CMK (cell line): ENCODE data around the gene IFNA10.
"Not testable (repeated sequence)": the region's sequence is repeated elsewhere in the genome, so short reads cannot be mapped to it uniquely, and the experiment has no call there.

ENCODE experiments used
- DNase-seq: peaks from one replicate; pipeline ENCODE4 v3.0.0-alpha.2; 2010; ENCODE audit warnings: low read depth

The IFNA10 gene

DNA sequence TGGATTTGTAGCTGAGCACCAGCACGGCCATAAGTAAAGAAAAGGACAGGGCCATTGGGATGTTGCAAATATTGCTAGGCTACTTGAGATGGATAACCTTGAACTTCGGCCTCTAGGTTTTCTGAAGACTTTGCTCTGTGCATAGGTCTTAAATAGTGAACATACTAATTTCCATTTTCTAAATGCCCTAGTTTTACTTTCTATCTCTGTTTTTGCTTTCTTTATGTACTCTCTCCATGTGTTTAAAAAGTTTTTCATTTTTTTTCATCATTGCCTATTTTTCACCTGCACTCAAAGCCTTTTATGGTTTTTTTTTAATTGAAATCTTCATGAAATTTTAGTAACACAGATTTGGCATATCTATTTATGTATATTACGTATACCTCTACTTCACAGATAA is at the start of gene IFNA10:
IFNA10 (minus strand) TSS at position 101 of the 400 bp plus-strand sequence; CDS start at position 55, 46 bp downstream.
- DNase-seq: not testable (repeated sequence)

DNA sequence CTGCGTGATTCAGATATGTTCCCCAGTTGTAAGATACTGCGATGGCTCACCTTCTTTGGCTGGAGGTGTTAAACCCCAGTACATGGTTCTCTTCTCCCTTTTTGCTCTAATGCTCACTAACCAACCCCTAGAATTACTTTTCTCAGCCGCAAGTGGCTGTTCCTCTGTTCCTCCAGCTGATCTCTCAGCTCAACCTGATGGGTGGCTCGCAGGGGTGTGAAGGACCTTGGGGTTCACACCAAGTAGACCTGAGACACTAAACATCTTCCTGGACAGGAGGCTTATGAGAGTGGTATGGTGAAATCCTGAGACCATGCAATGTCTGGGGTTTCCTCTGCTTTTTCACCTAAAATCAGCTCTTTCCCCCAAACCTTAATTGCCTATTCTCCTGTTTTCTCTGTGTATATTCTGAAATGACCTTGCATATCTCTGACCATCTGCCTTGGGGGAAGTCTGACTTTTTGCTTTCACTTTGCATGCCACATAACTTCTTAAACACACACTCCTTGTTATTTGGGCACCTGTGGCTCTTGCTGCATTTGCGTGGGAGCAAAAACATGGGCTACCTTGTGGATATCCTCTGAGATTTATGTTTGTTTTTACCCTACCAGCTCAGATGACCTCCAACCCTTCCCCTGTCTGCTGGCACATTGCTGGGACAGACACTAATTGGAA is 48.7 kb upstream of the IFNA10 start:
- no peak for DNase-seq

DNA sequence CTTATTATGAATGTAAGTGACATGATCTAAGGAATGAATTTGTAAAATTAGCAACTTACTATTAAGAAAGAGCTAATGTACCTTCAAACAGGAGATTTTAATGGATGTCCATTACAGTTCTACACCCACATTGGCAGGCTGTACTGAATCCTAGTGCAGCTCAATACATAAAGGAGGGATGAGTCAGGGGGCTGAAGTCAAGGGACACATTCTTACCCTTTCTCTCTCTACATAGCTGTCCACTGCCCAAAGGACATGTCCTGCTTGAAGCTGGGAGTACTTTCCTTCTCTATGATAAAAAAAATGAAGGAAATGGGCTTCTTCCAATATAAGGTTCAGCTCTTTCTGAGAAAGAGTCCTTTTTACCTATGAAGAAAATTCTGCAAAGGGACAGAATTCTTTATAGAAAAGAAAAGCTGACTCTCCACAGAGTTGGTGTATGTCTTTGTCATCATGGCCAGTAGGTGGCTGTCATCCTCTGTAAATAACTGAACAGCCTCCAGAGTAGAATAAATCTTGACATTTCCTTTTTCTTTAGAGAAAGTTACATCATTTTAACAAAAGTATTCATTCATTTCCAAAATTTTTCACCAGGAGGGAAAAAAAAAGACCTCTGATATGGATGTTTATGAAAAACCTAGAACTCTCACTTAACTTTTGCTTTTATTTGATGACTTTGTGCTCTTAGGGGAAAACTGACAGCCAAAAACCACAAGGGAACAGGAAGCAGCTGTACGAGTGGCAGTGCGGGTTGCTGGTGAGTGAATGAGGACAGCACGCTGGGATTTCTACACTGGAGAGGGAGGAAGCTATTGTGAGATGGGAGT is 46.0 kb upstream of the IFNA10 start:
- DNase-seq: no peak

DNA sequence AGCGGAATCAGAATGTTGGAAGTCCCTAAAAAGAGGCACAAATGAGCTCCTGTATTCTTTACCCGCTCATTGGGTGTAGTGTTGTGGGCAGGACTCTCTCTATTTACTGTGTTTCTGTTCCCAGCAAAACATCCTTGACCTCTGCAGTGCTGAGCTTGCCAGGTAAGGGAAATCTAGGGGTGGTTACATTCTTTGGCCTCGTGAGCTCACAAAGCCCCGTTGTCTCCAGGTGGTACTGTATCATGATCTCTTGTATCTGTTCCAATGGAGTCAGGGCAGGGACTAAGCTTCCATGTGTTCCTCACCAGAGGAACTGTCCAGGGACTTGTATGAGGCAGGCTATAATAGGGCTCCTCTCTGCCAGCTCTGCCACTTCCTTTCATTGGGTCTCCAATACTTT is 44.7 kb upstream of the IFNA10 start:
- no peak for DNase-seq

DNA sequence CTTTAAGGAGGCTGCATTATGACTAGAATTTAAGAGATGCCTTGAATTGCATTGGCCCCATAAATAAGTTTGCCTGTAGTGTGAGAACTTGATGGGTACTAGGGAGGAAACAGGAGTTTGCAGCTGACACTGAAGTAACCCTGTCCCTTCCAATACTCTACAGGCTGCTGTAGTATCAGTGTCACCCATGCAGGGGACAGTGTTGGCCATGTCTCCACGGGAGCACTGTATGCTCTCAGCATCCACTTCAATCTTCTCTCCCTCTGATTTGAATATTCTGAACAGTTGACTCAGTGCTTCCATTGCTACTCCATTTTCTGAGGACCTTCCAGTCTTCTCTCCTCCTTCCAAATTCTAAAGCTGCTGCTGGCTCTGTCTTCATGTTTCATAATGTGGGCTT is 44.2 kb upstream of the IFNA10 start:
- DNase-seq: no peak

DNA sequence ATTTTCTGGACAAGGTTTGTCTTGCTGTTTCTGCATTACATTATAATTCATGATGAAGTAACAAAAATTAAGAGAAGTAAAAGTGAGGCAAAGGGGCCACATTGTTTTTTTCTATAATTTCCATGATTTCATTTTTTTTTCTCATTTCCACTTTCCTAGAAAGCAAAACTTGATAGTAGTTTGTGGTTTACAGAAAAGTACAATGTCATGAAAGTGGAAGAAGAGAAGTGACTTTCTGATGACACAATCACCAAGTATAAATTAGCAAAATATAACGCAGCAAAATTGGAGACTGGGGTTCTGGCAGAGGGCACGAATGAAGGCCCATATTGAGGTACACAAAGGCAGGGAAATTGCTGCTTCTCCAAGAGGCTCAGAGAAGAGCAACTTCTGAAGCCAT is 37.9 kb upstream of the IFNA10 start:
- DNase-seq: no peak

DNA sequence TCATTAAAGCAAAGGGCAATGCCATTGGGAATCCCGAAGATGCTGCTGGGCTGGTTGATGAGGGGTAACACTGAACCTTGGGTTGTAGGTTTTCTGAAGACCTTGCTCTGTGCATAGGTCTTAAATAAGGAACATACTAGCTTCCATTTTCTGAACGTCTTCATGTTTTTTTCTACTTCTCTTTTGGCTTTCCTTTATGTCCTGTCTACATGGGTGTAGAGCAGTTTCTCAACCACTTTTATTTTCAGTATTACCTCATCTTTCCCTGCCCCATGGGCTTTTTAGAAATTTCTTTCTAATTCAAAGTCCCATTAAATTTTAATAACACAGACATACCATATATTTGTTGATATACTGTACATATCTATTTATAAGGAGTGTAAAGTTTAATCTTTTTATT is 33.0 kb upstream of the IFNA10 start, which contains the start of gene IFNA14:
IFNA14 (minus strand) TSS at position 95 of the 400 bp plus-strand sequence; CDS start at position 25, 70 bp downstream.
- DNase-seq: no peak

DNA sequence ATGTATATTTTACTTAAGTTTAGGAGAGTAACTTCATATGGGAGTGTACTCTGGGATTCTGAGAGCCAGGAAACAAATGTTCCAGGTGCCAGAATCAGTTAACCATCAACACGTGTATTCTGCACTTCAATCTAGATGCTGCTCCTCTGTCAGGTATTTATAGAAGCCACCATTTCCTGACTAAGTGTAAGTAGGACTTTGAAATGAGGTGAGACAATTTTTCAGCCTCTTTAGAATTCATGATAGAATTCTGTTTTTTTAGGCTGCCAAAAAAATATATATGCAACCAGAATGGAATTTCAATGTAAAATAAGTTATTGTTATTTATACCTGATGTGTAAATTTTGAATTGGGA is 29.4 kb upstream of the IFNA10 start:
- DNase-seq: not testable (repeated sequence)

DNA sequence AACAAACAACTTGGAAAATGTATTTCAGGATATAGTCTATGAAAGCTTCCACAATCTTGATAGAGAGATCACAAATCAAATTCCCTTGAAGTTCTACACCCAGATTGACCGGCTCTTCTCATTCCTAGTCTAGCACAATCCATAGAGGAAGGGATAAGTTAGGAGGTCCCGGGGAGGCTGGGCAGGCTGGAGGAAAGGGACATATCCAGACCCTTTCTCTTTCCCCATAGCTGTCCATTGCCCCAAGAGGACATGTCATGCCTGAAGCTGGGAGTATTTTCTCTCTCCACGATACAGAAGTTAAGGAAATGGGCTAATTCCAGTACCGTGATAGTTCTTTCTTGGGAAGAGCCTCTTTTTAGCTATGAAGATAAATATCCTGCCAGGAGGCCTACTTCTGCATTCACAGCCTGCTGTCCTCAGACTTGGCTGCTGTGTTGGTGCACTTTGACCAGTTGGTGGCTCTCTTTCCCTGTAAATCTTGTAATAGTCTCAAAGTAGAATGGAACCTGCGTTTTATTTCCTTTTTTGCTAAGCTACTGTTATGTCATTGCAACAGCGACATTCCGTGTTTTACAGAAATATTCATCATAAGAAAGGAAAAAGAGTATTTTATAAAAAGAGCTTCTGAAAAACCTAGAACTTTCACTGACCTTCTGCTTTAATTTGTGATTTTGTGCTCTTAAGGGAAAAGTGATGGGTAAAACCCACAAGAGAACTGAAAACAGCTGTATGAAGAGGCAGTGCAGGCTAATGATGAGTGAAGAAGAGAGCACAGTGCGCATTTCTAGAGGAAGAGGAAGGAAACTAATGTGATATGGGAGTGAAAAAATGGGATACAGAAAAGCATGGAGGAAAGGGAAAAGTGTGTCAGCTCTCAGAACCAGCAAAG is 28.8 kb upstream of the IFNA10 start:
- DNase-seq: not testable (repeated sequence)

DNA sequence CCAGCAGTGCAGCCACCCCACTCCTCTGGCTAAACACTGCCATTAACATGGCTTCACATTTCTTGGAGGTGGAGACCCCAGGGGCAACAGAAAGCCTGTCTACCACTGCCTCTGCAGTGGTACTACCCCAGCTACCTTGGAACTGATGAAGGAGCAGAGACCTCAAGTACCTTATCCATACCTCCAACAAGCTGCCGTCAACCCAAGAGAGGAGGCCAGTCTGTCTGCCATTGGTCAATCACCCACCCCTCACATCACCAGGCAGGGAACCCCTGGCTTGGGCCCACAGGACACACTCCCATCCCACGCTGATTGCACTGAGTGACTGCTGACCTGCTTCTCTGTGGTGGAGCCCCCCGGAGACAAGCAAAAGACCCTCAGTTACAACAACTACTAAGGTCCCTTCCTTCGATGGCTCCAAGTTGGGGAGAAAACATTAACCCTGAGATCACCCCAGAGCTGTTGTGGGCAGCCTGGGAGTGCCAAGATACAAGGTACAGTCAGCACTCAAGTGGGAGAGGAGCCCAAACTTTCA is 27.3 kb upstream of the IFNA10 start:
- DNase-seq: no peak

DNA sequence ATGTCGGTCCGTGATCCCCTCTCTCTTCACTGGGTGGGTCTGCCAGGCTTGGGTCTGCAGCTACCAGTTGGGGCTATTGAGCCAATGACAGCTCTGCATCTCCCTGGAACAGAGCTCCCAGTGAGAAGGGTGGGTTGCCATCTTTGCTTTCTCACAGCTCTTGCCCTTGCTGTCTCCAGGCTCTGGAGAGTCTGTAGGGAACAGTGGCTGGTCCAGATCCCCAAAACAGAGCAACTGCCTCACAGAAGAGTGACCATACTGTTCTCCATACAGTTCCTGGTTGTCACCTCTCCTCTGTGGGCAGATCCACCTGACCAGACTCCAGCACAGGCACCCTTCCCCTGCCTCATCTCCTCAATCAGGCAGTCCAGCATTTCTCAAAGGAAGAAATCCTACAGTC is 26.3 kb upstream of the IFNA10 start:
- DNase-seq: no peak

DNA sequence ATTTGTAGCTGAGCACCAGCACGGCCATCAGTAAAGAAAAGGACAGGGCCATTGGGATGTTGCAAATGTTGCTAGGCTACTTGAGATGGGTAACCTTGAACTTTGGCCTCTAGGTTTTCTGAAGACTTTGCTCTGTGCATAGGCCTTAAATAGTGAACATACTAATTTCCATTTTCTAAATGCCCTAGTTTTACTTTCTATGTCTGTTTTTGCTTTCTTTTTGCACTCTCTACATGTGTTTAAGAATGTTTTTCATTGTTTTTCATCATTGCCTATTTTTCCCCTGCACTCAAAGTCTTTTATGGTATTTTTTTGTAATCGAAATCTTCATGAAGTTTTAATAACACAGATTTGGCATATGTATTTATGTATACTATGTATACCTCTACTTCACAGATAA is 21.2 kb upstream of the IFNA10 start, which contains the start of gene IFNA17:
IFNA17 (minus strand) TSS at position 101 of the 400 bp plus-strand sequence; CDS start at position 52, 49 bp downstream.
- DNase-seq: no peak

DNA sequence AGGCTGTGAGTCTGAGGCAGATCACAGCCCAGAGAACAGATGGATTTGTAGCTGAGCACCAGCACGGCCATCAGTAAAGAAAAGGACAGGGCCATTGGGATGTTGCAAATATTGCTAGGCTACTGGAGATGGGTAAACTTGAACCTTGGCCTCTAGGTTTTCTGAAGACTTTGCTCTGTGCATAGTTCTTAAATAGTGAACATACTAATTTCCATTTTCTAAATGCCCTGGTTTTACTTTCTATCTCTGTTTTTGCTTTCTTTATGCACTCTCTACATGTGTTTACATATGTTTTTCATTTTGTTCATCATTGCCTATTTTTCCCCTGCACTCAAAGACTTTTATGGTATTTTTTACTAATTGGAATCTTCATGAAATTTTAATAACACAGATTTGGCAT is 10.3 kb upstream of the IFNA10 start, which contains the start of gene IFNA16:
IFNA16 (minus strand) TSS at position 101 of the 400 bp plus-strand sequence; CDS start at position 95, 6 bp downstream.
- not testable (repeated sequence) for DNase-seq

DNA sequence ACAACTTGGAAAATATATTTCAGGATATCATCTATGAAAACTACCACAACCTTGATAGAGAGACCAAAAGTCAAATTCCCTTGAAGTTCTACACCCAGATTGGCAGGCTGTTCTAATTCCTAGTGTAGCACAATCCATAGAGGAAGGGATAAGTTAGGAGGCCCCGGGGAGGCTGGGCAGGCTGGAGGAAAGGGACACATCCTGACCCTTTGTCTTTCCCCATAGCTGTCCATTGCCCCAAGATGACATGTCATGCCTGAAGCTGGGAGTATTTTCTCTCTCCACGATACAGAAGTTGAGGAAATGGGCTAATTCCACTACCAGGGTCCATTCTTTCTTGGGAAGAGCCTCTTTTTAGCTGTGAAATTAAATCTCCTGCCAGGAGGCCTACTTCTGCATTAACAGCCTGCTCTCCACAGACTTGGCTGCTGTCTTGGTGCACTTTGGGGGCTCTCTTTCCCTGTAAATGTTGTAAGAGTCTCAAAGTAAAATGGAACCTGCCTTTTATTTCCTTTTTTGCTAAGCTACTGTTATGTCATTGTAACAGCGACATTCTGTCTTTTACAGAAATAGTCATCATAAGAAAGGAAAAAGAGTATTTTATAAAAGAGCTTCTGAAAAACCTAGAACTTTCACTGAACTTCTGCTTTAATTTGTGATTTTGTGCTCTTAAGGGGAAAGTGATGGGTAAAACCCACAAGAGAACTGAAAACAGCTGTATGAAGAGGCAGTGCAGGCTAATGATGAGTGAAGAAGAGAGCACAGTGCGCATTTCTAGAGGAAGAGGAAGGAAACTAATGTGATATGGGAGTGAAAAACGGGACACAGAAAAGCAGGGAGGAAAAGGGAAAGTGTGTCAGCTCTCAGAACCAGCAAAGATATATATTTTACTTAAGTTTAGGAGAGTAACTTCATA is 6.7 kb upstream of the IFNA10 start:
- DNase-seq: not testable (repeated sequence)

DNA sequence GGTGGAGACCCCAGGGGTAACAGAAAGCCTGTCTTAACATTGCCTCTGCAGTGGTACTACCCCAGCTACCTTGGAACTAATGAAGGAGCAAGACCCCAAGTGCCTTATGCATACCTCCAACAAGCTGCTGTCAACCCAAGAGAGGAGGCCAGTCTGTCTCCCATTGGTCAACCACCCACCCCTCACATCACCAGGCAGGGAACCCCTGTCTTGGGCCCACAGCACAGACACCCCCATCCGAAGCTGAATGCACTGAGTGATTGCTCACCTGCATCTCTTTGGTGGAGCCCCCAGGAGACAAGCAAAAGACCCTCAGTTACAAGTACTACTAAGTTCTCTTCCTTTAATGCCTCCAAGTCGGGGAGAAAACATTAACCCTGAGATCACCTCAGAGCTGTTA is 5.2 kb upstream of the IFNA10 start:
- DNase-seq: not testable (repeated sequence)

DNA sequence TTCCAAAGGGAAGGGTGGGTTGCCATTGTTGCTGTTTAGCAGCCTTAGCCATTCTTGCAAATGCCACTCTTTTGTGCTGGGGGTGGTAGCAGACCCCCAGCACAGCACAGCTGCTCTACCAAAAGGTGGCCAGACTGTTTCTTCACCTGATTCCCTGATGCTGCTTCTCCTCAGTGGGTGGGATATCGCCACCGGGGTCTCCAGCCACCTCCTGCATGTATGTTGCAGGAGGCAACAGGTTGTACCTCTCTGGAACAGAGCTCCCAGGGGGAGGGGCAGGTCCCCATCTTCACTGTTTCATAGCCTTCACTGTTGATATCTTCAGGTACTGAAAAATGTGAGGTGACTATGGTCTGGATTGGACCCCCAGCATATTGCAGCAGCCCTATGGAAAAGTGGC is 3.8 kb upstream of the IFNA10 start:
- DNase-seq: not testable (repeated sequence)

DNA sequence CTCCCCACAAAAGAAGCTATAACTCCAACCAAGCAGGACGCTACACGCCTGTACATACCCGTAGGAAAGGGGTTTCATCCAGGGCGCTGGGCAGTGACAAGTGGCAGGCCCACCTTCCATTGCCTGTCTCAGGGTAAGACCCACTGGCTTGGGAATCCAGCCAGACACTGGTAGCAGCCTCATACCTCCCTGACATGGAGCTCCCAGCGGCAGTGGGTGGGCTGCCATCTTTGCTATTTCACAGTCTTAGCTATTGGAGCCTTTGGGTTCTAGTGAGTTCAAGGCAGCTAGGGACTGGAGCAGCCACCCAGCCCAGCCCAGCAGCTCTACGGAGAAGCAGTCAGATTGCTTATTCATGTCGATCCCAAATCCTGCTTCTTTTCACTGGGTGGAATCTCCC is 3.4 kb upstream of the IFNA10 start:
- no peak for DNase-seq

DNA sequence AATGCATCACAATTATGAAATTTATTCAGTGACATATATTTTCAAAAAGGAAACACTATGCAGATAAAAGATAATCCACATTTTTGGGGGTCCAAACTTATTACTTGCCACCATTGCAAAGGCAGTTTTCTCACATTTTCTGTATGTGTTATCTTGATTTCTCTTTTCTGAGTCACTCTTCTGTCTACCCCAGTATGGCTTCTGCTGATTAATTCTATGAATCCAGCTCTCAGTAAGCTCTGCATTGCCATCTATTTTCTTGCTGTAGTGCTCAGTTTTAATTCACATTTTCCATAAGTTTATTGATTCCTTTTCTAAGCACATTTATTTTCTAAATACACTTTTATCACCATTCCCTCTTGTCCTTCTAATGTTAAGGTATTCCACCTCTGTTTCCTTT is 1.7 kb downstream of the IFNA10 start:
- DNase-seq: no peak

DNA sequence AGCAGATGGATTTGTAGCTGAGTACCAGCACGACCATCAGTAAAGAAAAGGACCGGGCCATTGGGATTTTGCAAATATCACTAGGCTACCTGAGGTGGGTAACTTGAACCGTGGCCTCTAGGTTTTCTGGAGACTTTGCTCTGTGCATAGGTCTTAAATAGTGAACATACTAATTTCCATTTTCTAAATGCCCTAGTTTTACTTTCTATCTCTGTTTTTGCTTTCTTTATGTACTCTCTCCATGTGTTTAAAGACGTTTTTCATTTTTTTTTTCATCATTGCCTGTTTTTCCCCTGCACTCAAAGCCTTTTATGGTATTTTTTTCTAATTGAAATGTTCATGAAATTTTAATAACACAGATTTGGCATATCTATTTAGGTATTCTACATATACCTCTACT is 4.8 kb downstream of the IFNA10 start, which contains the start of gene IFNA7:
IFNA7 (minus strand) TSS at position 101 of the 400 bp plus-strand sequence; CDS start at position 61, 40 bp downstream.
- DNase-seq: not testable (repeated sequence)
